GM18511 (cell line): Measurements from ENCODE around the gene LRP6.
"Not testable (repeated sequence)": the region's sequence is repeated elsewhere in the genome, so short reads cannot be mapped to it uniquely, and the experiment has no call there.

Source experiments
- ATAC-seq: cut with Tn5 transposase; IDR thresholded peaks from one replicate; pipeline ENCODE4 v1.9.1; 2021; ENCODE audit warnings: mild to moderate bottlenecking, moderate library complexity; ENCODE audit not compliant: unreplicated experiment

LRP6 gene

GRCh38 chr12:12127304-12127703, 139.5 kb downstream of the LRP6 start:
- no peak for ATAC-seq

GRCh38 chr12:12126551-12126950, 140.3 kb downstream of the LRP6 start:
- no peak for ATAC-seq

GRCh38 chr12:12123036-12123604, 143.7 kb downstream of the LRP6 start:
- no peak for ATAC-seq

- no peak for ATAC-seq
Observed at GRCh38 chr12:12121061-12121460, 145.8 kb downstream of the LRP6 start.

GRCh38 chr12:12116677-12117076, 150.2 kb downstream of the LRP6 start:
- no peak for ATAC-seq

- ATAC-seq, result no peak
Observed at GRCh38 chr12:12115514-12115913, 151.3 kb downstream of the LRP6 start.

- not testable (repeated sequence) for ATAC-seq
Observed at GRCh38 chr12:12110923-12111555, 155.8 kb downstream of the LRP6 start.

- no peak for ATAC-seq
Observed at GRCh38 chr12:12108441-12109058, 158.3 kb downstream of the LRP6 start.

GRCh38 chr12:12107678-12108077, 159.2 kb downstream of the LRP6 start:
- ATAC-seq, result no peak

GRCh38 chr12:12099102-12099501, 167.7 kb downstream of the LRP6 start:
- ATAC-seq, result no peak

GRCh38 chr12:12098691-12099015, 168.2 kb downstream of the LRP6 start:
- no peak for ATAC-seq

- no peak for ATAC-seq
Observed at GRCh38 chr12:12097891-12098690, 168.8 kb downstream of the LRP6 start.

GRCh38 chr12:12095021-12095420, 171.8 kb downstream of the LRP6 start:
- ATAC-seq, result no peak

GRCh38 chr12:12094481-12094880, 172.4 kb downstream of the LRP6 start:
- ATAC-seq, result no peak

- ATAC-seq, result no peak
Observed at GRCh38 chr12:12091977-12092663, 174.7 kb downstream of the LRP6 start.

GRCh38 chr12:12091071-12091470, 175.8 kb downstream of the LRP6 start:
- no peak for ATAC-seq

- no peak for ATAC-seq
Observed at GRCh38 chr12:12088761-12089160, 178.1 kb downstream of the LRP6 start.

- no peak for ATAC-seq
Observed at GRCh38 chr12:12088147-12088546, 178.7 kb downstream of the LRP6 start.

GRCh38 chr12:12087693-12088034, 179.2 kb downstream of the LRP6 start:
- ATAC-seq, result no peak

- ATAC-seq, result no peak
Observed at GRCh38 chr12:12086973-12087692, 179.7 kb downstream of the LRP6 start.

GRCh38 chr12:12086362-12086761, 180.5 kb downstream of the LRP6 start:
- ATAC-seq, result no peak
